Astrocyte (in vitro differentiated cells and primary cell): ENCODE results near the gene DHFR2. TPM values are rescaled to one million over a fixed set of nuclear protein-coding genes. Genes with fewer than 3 reads are reported as not detected.
A peak's percentile ranks its signal among the peaks of the same experiment; 100 is the strongest.

ENCODE experiments used
- DNase-seq: peaks from one replicate; pipeline ENCODE4 v3.0.0-alpha.2; 2010; ENCODE audit warnings: low read depth
- FAIRE-seq: peaks from 2 replicates; lab custom pipeline; 2011; peaks lifted over from hg19 to GRCh38; lab: Jason Lieb, UNC
- H2AFZ ChIP-seq: 2 replicates; pipeline ENCODE4 v1.6.0; 2012; ENCODE audit warnings: low read depth, low read length, inconsistent platforms
- H3K27ac ChIP-seq: 2 replicates; pipeline ENCODE4 v1.5.1; 2011; ENCODE audit warnings: low read depth, low read length, inconsistent platforms
- H3K27me3 ChIP-seq: 2 replicates; pipeline ENCODE4 v1.6.0; 2011; ENCODE audit warnings: low read length, inconsistent platforms; ENCODE audit not compliant: insufficient read depth
- H3K36me3 ChIP-seq: 2 replicates; pipeline ENCODE4 v1.5.1; 2011; ENCODE audit warnings: low read length, inconsistent platforms; ENCODE audit not compliant: insufficient read depth
- H3K4me1 ChIP-seq: 2 replicates; pipeline ENCODE4 v1.5.1; 2011; ENCODE audit warnings: low read length, inconsistent platforms; ENCODE audit not compliant: insufficient read depth
- H3K4me2 ChIP-seq: 2 replicates; pipeline ENCODE4 v1.6.0; 2012; ENCODE audit warnings: low read length, inconsistent platforms
- H3K4me3 ChIP-seq: 2 replicates; pipeline ENCODE4 v1.5.1; 2011; ENCODE audit warnings: low read depth, mild to moderate bottlenecking, low read length, inconsistent platforms; ENCODE audit not compliant: insufficient read depth
- H3K79me2 ChIP-seq: 2 replicates; pipeline ENCODE4 v1.6.0; 2012; ENCODE audit warnings: mild to moderate bottlenecking, low read length, inconsistent platforms; ENCODE audit not compliant: insufficient read depth
- H3K9ac ChIP-seq: 2 replicates; pipeline ENCODE4 v1.6.0; 2012; ENCODE audit warnings: mild to moderate bottlenecking, low read length, inconsistent platforms
- H3K9me3 ChIP-seq: 2 replicates; pipeline ENCODE4 v1.5.1; 2012; ENCODE audit warnings: low read depth, mild to moderate bottlenecking, low read length, inconsistent platforms; ENCODE audit not compliant: insufficient read depth
- H4K20me1 ChIP-seq: 2 replicates; pipeline ENCODE4 v1.6.0; 2012; ENCODE audit warnings: low read length, inconsistent platforms; ENCODE audit not compliant: insufficient read depth
- H3K27ac Mint-ChIP-seq: one replicate; pipeline ENCODE4 v1.8.0; 2021; ENCODE audit warnings: mild to moderate bottlenecking, mixed read lengths; ENCODE audit not compliant: unreplicated experiment
- H3K27me3 Mint-ChIP-seq: one replicate; pipeline ENCODE4 v1.8.0; 2021; ENCODE audit warnings: low read depth, mixed read lengths; ENCODE audit not compliant: unreplicated experiment
- H3K36me3 Mint-ChIP-seq: one replicate; pipeline ENCODE4 v1.8.0; 2021; ENCODE audit warnings: low read depth, mixed read lengths; ENCODE audit not compliant: unreplicated experiment
- H3K4me1 Mint-ChIP-seq: one replicate; pipeline ENCODE4 v1.8.0; 2021; ENCODE audit warnings: low read depth, mixed read lengths; ENCODE audit not compliant: unreplicated experiment
- H3K4me3 Mint-ChIP-seq: one replicate; pipeline ENCODE4 v1.8.0; 2021; ENCODE audit warnings: mild to moderate bottlenecking, moderate library complexity, mixed read lengths; ENCODE audit not compliant: unreplicated experiment
- H3K9me3 Mint-ChIP-seq: one replicate; pipeline ENCODE4 v1.8.0; 2021; ENCODE audit warnings: mild to moderate bottlenecking, mixed read lengths; ENCODE audit not compliant: unreplicated experiment
- CTCF ChIP-seq: IDR thresholded peaks from 2 replicates; pipeline ENCODE4 v1.5.1; 2011; ENCODE audit warnings: low read depth, mild to moderate bottlenecking, inconsistent platforms, low read length, moderate library complexity; ENCODE audit not compliant: insufficient read depth
- EZH2 ChIP-seq: IDR thresholded peaks from 2 replicates; pipeline ENCODE4 v1.6.1; 2012; ENCODE audit warnings: mild to moderate bottlenecking, low read length, inconsistent platforms; ENCODE audit not compliant: insufficient read depth
- total RNA-seq: library from RNA; stranded (reverse); gene quantifications from 2 replicates; pipeline ENCODE4 v1.2.1, GENCODE V29; 2021

Gene DHFR2
- total RNA-seq, 1 donor from 2014 or later, result 3.4 TPM

- Histone ChIP-seq H4K20me1 (peaks cover 5% of the 10 kb centered on the region), H3K27me3 (no peaks in the 10 kb centered on the region), H3K79me2 (peaks cover 24% of the 10 kb centered on the region), H3K36me3 (peaks cover 6% of the 10 kb centered on the region), H3K4me2 (no peak overlapping the region), H3K4me3 (no peak overlapping the region), H3K9ac (peak overlapping the region; percentile 42), H3K27ac (no peak overlapping the region), H3K4me1 (no peaks in the 10 kb centered on the region), H2AFZ (no peak overlapping the region), H3K9me3 (no peaks in the 10 kb centered on the region)
- TF ChIP-seq EZH2 (no peak), CTCF (peak; percentile 47)
- Mint-ChIP-seq H3K27me3 (no peaks in the 10 kb centered on the region), H3K4me1 (peaks cover 5% of the 10 kb centered on the region), H3K36me3 (peaks cover 13% of the 10 kb centered on the region), H3K9me3 (peaks cover 5% of the 10 kb centered on the region), H3K27ac (no peak overlapping the region), H3K4me3 (no peak overlapping the region)
- peak; percentile 79 for FAIRE-seq
- peak; percentile 3 for DNase-seq
Measured at GRCh38 chr3:94069194-94069813, 6.6 kb upstream of the DHFR2 start.

GRCh38 chr3:94066506-94067500 is 4.1 kb upstream of the DHFR2 start:
- no peak overlapping the region for H2AFZ ChIP-seq

More at GRCh38 chr3:94066506-94067500, 4.1 kb upstream of the DHFR2 start:
- FAIRE-seq, result no peak
- Mint-ChIP-seq H3K9me3 (no peaks in the 10 kb centered on the region), H3K27me3 (no peaks in the 10 kb centered on the region), H3K4me1 (peaks cover 8% of the 10 kb centered on the region), H3K27ac (no peak overlapping the region), H3K36me3 (peaks cover 2% of the 10 kb centered on the region), H3K4me3 (no peak overlapping the region)
- no peaks in the 10 kb centered on the region for H3K9me3 ChIP-seq
- peaks cover 5% of the 10 kb centered on the region for H4K20me1 ChIP-seq
- no peak overlapping the region for H3K9ac ChIP-seq
- H3K36me3 ChIP-seq, result peaks cover 6% of the 10 kb centered on the region
- H3K79me2 ChIP-seq, result peaks cover 32% of the 10 kb centered on the region
- H3K4me3 ChIP-seq, result no peak overlapping the region
- H3K4me1 ChIP-seq, result peaks cover 6% of the 10 kb centered on the region
- no peak overlapping the region for H3K27ac ChIP-seq
- DNase-seq, result no peak
- no peaks in the 10 kb centered on the region for H3K27me3 ChIP-seq
- TF ChIP-seq CTCF, result no peak
- no peak for TF ChIP-seq EZH2
- no peak overlapping the region for H3K4me2 ChIP-seq
